Transverse colon (tissue), 4 donors: Measurements from ENCODE around the gene COX7B2. TPM values are rescaled to one million over a fixed set of nuclear protein-coding genes. Genes with fewer than 3 reads are reported as not detected.

ENCODE experiments used
- DNase-seq: peaks from one replicate; pipeline ENCODE4 v3.0.0-alpha.2; 2019
- H3K27ac ChIP-seq, 4 donors: fragments of 200-600 bp; sonication (generic); 2 replicates each; pipeline ENCODE4 v1.5.1; 2016 to 2018; ENCODE audit warnings: inconsistent platforms in 4 of 4
- H3K27me3 ChIP-seq: fragments of 200-600 bp; sonication (generic); 2 replicates; pipeline ENCODE4 v1.5.1; 2017; ENCODE audit warnings: inconsistent platforms
- H3K36me3 ChIP-seq, 4 donors: fragments of 200-600 bp; sonication (generic); 2 replicates each; pipeline ENCODE4 v1.5.1; 2017 to 2019; ENCODE audit warnings: inconsistent platforms in 4 of 4
- H3K4me1 ChIP-seq, 4 donors: fragments of 200-600 bp; sonication (generic); 2 replicates each; pipeline ENCODE4 v1.5.1; 2017 to 2020; ENCODE audit warnings: inconsistent platforms in 4 of 4
- H3K4me3 ChIP-seq, 4 donors: fragments of 200-600 bp; sonication (generic); 1 replicate in 1 of 4; 2 replicates in 3 of 4; pipeline versions ENCODE4 v1.5.1 to v1.6.1; 2017 to 2019; ENCODE audit warnings: inconsistent platforms in 4 of 4
- H3K9me3 ChIP-seq, 2 donors: fragments of 200-600 bp; sonication (generic); 2 replicates each; pipeline ENCODE4 v1.5.1; 2017 to 2019; ENCODE audit warnings: inconsistent platforms in 2 of 2
- EP300 ChIP-seq: sonication (generic); formaldehyde crosslinking; IDR thresholded peaks from one replicate; pipeline ENCODE4 v1.6.1; 2017; ENCODE audit warnings: antibody characterized with exemption, low read depth
- POLR2A ChIP-seq: fragments of 450-650 bp; IDR thresholded peaks from one replicate; pipeline ENCODE4 v1.6.1; 2016; ENCODE audit warnings: antibody characterized with exemption, mild to moderate bottlenecking, moderate library complexity
- POLR2AphosphoS5 ChIP-seq, 3 donors: sonication (generic); formaldehyde crosslinking; IDR thresholded peaks; one replicate each; pipeline ENCODE4 v1.6.1; 2016; ENCODE audit warnings: antibody characterized with exemption in 3 of 3
- WGBS, 2 donors: methylation state at CpG; one replicate each; pipeline ENCODE4 v1.1.5; 2018; ENCODE audit warnings: low coverage in 1 of 2; 5-methylcytosine and 5-hydroxymethylcytosine counted together
- in situ Hi-C, 4 donors: fragments of 200-750 bp; cut with MboI; loops; one replicate each; pipeline versions ENCODE4 v1.15.0 to v1.15.1; 2017; ENCODE audit warnings: low sequenced_read_pairs in 3 of 4, low pct_ligation_motif_present in 1 of 4, low pct_unique_long_range_greater_than_20kb in 1 of 4
- intact Hi-C: fragments of 100-400 bp; cut with DNase I; formaldehyde crosslinking; loops from one replicate; pipeline ENCODE4 v1.15.1; 2023; ENCODE audit warnings: low total_unique reads
- total RNA-seq, 4 donors: library from RNA; depleted of rRNA; stranded (reverse); fragments of >200 nt; gene quantifications; one replicate each; pipeline ENCODE4 v1.1.0, GENCODE V29; 2016
- TF ChIP-seq, protein P1 (sequence below), 5 experiments: fragments of 200-600 bp in 3 of 5; fragments of 450-650 bp in 2 of 5; sonication (generic) in 3 of 5; IDR thresholded peaks; 1 replicate in 2 of 5; 2 replicates in 3 of 5; pipeline ENCODE4 v1.5.1; 2016 to 2017; ENCODE audit warnings: antibody characterized with exemption in 5 of 5, inconsistent platforms in 3 of 5, mild to moderate bottlenecking in 2 of 5, moderate library complexity in 1 of 5

Gene COX7B2
- total RNA-seq, 4 donors from 2014 or later: not detected

DNA sequence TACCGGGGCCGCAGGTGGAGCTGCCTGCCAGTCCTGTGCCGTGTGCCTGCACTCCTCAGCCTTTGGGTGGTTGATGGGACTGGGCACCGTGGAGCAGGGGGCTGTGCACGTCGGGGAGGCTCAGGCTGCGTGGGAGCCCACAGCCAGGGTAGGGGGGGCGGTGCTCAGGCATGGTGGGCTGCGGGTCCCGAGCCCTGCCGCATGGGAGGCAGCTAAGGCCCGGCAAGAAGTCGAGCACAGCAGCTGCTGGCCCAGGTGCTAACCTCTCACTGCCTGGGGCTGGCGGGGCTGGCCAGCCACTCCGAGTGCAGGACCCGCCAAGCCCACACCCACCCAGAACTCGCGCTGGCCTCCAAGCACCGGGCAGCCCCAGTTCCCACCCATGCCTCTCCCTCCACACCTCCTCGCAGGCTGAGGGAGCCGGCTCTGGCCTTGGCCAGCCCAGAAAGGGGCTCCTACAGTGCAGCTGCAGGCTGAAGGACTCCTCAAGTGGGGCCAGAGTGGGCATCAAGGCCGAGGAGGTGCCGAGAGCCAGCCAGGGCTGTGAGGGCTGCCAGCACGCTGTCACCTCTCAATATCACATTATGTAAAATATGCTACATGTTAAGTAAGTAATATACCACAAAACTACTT is 104.1 kb downstream of the COX7B2 start:
- Histone ChIP-seq H3K27me3 (no peaks in the 10 kb centered on the region), H3K4me1 (no peaks in the 10 kb centered on the region), H3K4me3 (no peak overlapping the region), H3K9me3 (no peaks in the 10 kb centered on the region), H3K36me3 (no peaks in the 10 kb centered on the region), H3K27ac (no peak overlapping the region)
- 81 to 93% methylated on average over 3 to 21 of the region's 24 CpGs for WGBS, 2 donors
- in situ Hi-C loops (no loop called here), intact Hi-C loops (no loop called here)
- DNase-seq: no peak
- TF ChIP-seq POLR2AphosphoS5 (IDR thresholded peaks at IDR 0.05) (no peak), EP300 (no peak), POLR2A (no peak)
- TF ChIP-seq, protein P1, sequence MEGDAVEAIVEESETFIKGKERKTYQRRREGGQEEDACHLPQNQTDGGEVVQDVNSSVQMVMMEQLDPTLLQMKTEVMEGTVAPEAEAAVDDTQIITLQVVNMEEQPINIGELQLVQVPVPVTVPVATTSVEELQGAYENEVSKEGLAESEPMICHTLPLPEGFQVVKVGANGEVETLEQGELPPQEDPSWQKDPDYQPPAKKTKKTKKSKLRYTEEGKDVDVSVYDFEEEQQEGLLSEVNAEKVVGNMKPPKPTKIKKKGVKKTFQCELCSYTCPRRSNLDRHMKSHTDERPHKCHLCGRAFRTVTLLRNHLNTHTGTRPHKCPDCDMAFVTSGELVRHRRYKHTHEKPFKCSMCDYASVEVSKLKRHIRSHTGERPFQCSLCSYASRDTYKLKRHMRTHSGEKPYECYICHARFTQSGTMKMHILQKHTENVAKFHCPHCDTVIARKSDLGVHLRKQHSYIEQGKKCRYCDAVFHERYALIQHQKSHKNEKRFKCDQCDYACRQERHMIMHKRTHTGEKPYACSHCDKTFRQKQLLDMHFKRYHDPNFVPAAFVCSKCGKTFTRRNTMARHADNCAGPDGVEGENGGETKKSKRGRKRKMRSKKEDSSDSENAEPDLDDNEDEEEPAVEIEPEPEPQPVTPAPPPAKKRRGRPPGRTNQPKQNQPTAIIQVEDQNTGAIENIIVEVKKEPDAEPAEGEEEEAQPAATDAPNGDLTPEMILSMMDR (IDR thresholded peaks at IDR 0.05): no peak

DNA sequence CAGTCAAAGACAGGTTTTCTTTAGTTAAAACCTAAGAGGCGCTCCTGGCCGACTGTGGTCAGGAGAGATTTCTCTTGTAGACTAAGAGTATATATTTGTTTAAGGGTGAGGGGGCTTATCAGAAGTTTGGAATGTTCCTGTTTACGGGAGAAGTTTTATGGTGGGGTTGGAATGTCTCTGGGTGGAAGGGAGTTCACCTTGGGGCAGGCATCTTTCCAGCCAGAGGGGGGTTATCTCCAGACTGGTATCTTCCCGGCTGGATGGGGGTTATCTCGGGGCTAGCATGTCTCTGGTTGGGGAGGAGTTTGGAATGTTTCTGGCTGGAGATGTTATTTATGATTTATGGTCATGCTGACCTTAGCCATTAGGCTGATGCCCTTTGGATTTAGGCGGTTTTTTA is 116.0 kb downstream of the COX7B2 start:
- Histone ChIP-seq H3K36me3 (no peaks in the 10 kb centered on the region), H3K9me3 (no peaks in the 10 kb centered on the region), H3K4me1 (no peaks in the 10 kb centered on the region), H3K27ac (no peak overlapping the region), H3K27me3 (no peaks in the 10 kb centered on the region), H3K4me3 (no peak overlapping the region)
- DNase-seq: no peak
- intact Hi-C loops: no loop called here
- TF ChIP-seq, protein P1 (IDR thresholded peaks at IDR 0.05): no peak
- TF ChIP-seq EP300: no peak
- no peak for TF ChIP-seq POLR2AphosphoS5 (IDR thresholded peaks at IDR 0.05)
- TF ChIP-seq POLR2A: no peak
- 63 to 65% methylated on average over 5 to 6 of the region's 6 CpGs for WGBS, 2 donors
- in situ Hi-C loops: no loop called here

- intact Hi-C loops: no loop called here
- no peak for DNase-seq
- 84 to 92% methylated on average over 3 to 24 of the region's 25 CpGs for WGBS, 2 donors
- Histone ChIP-seq H3K27ac (no peak overlapping the region), H3K4me1 (no peaks in the 10 kb centered on the region), H3K36me3 (no peaks in the 10 kb centered on the region), H3K4me3 (no peak overlapping the region), H3K9me3 (no peaks in the 10 kb centered on the region), H3K27me3 (no peaks in the 10 kb centered on the region)
- TF ChIP-seq, protein P1 (IDR thresholded peaks at IDR 0.05): no peak
- TF ChIP-seq POLR2AphosphoS5 (IDR thresholded peaks at IDR 0.05) (no peak), POLR2A (no peak), EP300 (no peak)
- in situ Hi-C loops: no loop called here
Observed at GRCh38 chr4:46781434-46782092, 127.5 kb downstream of the COX7B2 start.

GRCh38 chr4:46765465-46765864 is 143.6 kb downstream of the COX7B2 start:
- H3K27ac ChIP-seq: no peak overlapping the region
- WGBS, 2 donors: 90% methylated on average over 1 of the region's 2 CpGs; no CpG with 5 or more reads in 1 of the 2 donors
- TF ChIP-seq EP300 (no peak), POLR2AphosphoS5 (IDR thresholded peaks at IDR 0.05) (no peak), POLR2A (no peak)
- TF ChIP-seq, protein P1 (IDR thresholded peaks at IDR 0.05): no peak

More at GRCh38 chr4:46765465-46765864, 143.6 kb downstream of the COX7B2 start:
- Histone ChIP-seq H3K27me3 (no peaks in the 10 kb centered on the region), H3K4me3 (no peak overlapping the region), H3K9me3 (no peaks in the 10 kb centered on the region), H3K4me1 (no peaks in the 10 kb centered on the region), H3K36me3 (no peaks in the 10 kb centered on the region)
- intact Hi-C loops (no loop called here), in situ Hi-C loops (no loop called here)
- DNase-seq: no peak
